ENCODE measurements around the gene KCTD16.

DNA sequence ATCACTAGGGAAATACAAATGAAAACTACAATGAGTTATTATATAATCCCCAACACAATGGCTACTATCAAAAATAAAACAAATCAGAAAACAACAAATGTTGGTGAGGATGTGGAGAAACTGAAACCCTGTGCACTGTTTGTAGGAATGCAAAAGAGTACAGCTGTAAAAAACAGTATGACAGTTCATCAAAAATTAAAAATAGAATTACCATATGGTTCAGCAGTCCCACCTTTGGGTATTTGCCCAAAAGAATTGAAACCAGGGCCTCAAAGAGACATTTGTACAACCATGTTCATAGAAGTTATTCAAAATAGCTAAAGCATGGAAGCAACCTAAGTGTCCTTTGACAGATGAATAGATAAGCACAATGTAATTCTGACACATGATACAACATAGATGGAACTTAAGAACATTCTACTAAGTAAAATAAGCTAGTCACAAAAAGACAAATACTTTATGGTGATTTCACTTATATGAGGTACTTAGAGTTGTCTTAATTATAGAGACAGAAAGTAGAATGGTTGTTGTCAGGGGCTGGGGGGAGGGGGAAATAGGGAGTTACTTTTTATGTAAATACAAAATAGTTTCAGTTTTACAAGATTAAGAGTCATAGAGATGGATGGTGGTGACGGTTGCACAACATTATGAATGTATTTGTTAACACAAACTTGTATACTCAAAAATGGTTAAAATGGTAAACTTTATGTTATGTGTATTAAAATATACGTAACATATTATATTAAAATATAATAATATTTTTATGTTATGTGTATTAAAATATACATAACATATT is 102.8 kb downstream of the KCTD16 start:
- TF ChIP-seq CTCF (IDR thresholded peaks at IDR 0.05) (no peak), POLR2A (IDR thresholded peaks at IDR 0.05) (no peak)

All from uterus (tissue), 2 donors.